ENCODE results near the gene BTF3. TPM values are rescaled to one million over a fixed set of nuclear protein-coding genes. Genes with fewer than 3 reads are reported as not detected.

BTF3 gene
- total RNA-seq, 4 donors from 2014 or later, result 361 to 435 (median 392) TPM

DNA sequence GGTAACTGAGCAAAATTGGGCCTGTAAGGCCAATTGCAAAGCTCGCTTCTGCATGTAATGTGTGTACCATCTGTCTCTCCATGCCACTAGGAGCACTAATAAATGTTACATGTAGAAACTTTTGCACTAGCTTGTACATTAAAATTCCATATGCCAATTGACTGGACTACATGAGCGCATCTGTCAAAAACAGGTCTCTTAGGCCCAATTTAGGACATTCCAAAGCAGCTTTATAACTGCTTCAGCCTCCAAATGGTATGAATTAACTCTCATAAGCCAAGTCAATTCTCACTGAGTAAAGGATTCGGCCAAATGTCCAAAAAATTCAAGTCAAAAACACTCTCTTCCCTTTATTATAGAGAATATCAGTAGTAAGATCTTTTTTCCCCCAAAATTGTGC, 26.1 kb upstream of the BTF3 start:
- no peak for TF ChIP-seq POLR2A (IDR thresholded peaks at IDR 0.05)
- TF ChIP-seq EP300 (IDR thresholded peaks at IDR 0.05), result no peak
- no peak for TF ChIP-seq CTCF (IDR thresholded peaks at IDR 0.05)
- Histone ChIP-seq H3K4me1 (no peaks in the 10 kb centered on the region), H3K27ac (no peak overlapping the region), H3K27me3 (no peaks in the 10 kb centered on the region), H3K4me3 (no peak overlapping the region), H3K9me3 (no peaks in the 10 kb centered on the region), H3K36me3 (no peaks in the 10 kb centered on the region)
- 54 to 57% methylated on average over 3 of the region's 3 CpGs for WGBS, 2 donors
- no peak for DNase-seq (ENCODE audit: low spot score in 2 of 2)

GRCh38 chr5:73480500-73480899, 17.7 kb upstream of the BTF3 start:
- H3K4me3 ChIP-seq, result no peak overlapping the region
- DNase-seq (ENCODE audit: low spot score in 2 of 2), result no peak
- no peaks in the 10 kb centered on the region for H3K36me3 ChIP-seq
- 86% methylated on average over 1 of the region's 1 CpG for WGBS, 2 donors
- TF ChIP-seq POLR2A (IDR thresholded peaks at IDR 0.05), result no peak
- no peak for TF ChIP-seq CTCF (IDR thresholded peaks at IDR 0.05)
- no peak for TF ChIP-seq EP300 (IDR thresholded peaks at IDR 0.05)
- H3K27me3 ChIP-seq, result no peaks in the 10 kb centered on the region
- H3K27ac ChIP-seq, result no peak overlapping the region
- H3K4me1 ChIP-seq, result no peaks in the 10 kb centered on the region
- no peaks in the 10 kb centered on the region for H3K9me3 ChIP-seq

DNA sequence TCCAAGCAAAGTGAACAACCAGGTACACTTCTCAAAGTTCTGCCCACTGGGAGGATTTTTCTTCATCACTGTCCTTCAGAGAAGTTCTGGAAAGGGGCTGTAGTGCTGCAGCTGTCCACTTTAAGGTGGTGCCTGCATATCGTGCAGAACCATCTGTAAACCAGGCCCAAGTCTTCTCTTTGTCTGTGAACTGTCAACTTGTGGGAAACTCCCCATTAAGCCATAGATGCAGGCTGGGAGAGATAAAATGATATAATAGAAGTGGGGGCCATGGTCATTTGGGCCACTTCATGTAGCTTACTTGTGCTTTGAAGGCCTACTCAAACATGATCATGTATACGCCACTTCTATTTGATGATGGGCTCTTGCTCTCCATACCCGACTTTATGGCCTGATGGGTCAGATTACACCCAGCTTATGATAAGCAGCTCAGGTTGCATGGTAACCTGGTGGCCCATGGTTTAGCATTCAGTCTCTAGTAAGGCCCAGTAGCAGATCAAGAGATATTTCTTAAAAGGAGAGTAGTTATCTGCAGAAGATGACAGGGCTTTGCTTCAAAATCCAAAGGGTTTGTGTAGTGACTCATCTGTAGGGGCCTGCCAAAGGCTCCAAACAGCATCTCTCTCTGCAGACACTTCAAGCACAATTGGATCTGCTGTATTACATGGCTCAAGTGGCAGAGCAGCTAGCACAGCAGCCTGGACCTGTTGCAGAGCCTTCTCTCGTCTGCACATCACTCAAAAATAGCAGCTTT, 15.7 kb upstream of the BTF3 start:
- TF ChIP-seq POLR2A (IDR thresholded peaks at IDR 0.05) (no peak), EP300 (IDR thresholded peaks at IDR 0.05) (no peak), CTCF (IDR thresholded peaks at IDR 0.05) (no peak)
- DNase-seq (ENCODE audit: low spot score in 2 of 2), result no peak
- Histone ChIP-seq H3K27ac (no peak overlapping the region), H3K4me3 (no peak overlapping the region), H3K4me1 (no peaks in the 10 kb centered on the region), H3K9me3 (no peaks in the 10 kb centered on the region), H3K27me3 (peaks cover 0 to 6% of the 10 kb centered on the region in 2 donors), H3K36me3 (no peaks in the 10 kb centered on the region)
- WGBS, 2 donors, result 70 to 80% methylated on average over 4 of the region's 4 CpGs

DNA sequence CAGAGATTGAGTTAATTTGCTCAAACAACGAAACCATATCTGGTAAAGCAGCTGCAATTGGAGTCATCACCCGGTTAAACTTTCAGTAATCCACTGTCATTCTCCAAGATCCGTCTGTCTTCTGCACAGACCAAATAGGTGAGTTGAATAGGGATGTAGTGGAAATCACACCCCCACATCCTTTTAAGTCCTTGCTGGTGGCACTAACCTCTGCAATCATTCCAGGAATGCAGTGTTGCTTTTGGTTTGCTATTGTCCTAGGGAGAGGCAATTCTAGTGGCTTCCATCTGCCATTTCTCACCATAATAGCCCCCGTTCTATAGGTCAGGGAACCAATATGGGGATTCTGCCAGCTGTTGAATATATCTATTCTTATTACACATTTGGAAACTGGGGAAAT, 14.6 kb upstream of the BTF3 start:
- 79% methylated on average over 4 of the region's 4 CpGs for WGBS, 2 donors
- Histone ChIP-seq H3K4me1 (no peaks in the 10 kb centered on the region), H3K27me3 (peaks cover 0 to 7% of the 10 kb centered on the region in 2 donors), H3K4me3 (no peak overlapping the region), H3K27ac (no peak overlapping the region), H3K9me3 (no peaks in the 10 kb centered on the region), H3K36me3 (no peaks in the 10 kb centered on the region)
- TF ChIP-seq EP300 (IDR thresholded peaks at IDR 0.05) (no peak), POLR2A (IDR thresholded peaks at IDR 0.05) (no peak), CTCF (IDR thresholded peaks at IDR 0.05) (no peak)
- no peak for DNase-seq (ENCODE audit: low spot score in 2 of 2)

- Histone ChIP-seq H3K4me1 (no peaks in the 10 kb centered on the region), H3K9me3 (no peaks in the 10 kb centered on the region), H3K27me3 (peaks cover 0 to 7% of the 10 kb centered on the region in 2 donors), H3K4me3 (no peak overlapping the region), H3K36me3 (no peaks in the 10 kb centered on the region), H3K27ac (no peak overlapping the region)
- TF ChIP-seq POLR2A (IDR thresholded peaks at IDR 0.05) (no peak), EP300 (IDR thresholded peaks at IDR 0.05) (no peak), CTCF (IDR thresholded peaks at IDR 0.05) (no peak)
- WGBS, 2 donors, result 78 to 93% methylated on average over 1 of the region's 1 CpG
- no peak for DNase-seq (ENCODE audit: low spot score in 2 of 2)
Measured at GRCh38 chr5:73484511-73484910, 13.7 kb upstream of the BTF3 start.
